HCT116 (cell line): ENCODE data around the gene ITSN1.

ENCODE experiments used
- CEBPB ChIP-seq: IDR thresholded peaks from 2 replicates; pipeline ENCODE4 v1.6.1; 2012; ENCODE audit warnings: low read depth
- CTCF ChIP-seq, 3 experiments: fragments of 200-600 bp in 1 of 3; sonication (generic) in 1 of 3; IDR thresholded peaks in 2 of 3; conservative IDR thresholded peaks in 1 of 3; 2 replicates each; pipeline ENCODE4 v1.5.1; 2012 to 2017; ENCODE audit warnings: low read depth in 2 of 3, low read length in 2 of 3, antibody characterized with exemption in 1 of 3, borderline replicate concordance in 1 of 3, control low read depth in 1 of 3, mild to moderate bottlenecking in 1 of 3, mixed read lengths in 1 of 3, mixed run types in 1 of 3, moderate library complexity in 1 of 3; ENCODE audit not compliant: insufficient read depth in 1 of 3
- SIN3A ChIP-seq: IDR thresholded peaks from 2 replicates; pipeline ENCODE4 v1.6.1; 2012; ENCODE audit warnings: low read depth

- TF ChIP-seq SIN3A (peak; percentile 65), CEBPB (peak; percentile 57), CTCF (IDR thresholded peaks at IDR 0.05 in 2 of 3, conservative IDR thresholded peaks at IDR 0.05 in 1 of 3; ENCODE audit: borderline replicate concordance in 1 of 3, insufficient read depth in 1 of 3, low read depth in 2 of 3, low read length in 2 of 3) (no peak)
Measured at GRCh38 chr21:33682992-33683627, 40.8 kb downstream of the ITSN1 start.
